ENCODE data around the gene BARHL2. TPM values are rescaled to one million over a fixed set of nuclear protein-coding genes. Genes with fewer than 3 reads are reported as not detected.

BARHL2 gene
- total RNA-seq, 4 donors from 2014 or later, result not detected

DNA sequence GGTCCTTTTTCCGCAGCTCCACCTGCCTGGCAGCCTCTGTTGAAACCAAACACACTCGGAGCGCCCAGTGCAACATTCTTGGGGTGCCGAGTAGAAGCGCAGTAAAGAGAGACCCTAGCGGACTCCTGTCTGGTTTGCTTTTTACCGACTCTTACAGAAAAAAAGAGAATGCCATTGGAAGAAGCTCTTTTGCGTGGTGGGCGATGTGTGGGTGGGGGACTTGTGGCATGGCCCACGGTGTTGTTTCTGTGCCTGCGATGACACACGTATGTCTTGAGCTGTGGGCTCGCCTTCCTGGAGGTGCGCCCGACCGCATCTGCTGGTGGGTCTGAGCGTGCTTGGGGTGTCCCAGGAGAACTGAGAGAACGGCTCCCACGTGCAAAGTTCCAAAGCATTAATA lies 7.3 kb upstream of the BARHL2 start:
- intact Hi-C loops (cut with DNase I), result loop anchor here (5.0 to 10.0 kb wide), 2 partner anchors 240 to 438 kb away; no protein-coding TSS in a partner anchor
- H3K27ac ChIP-seq, result no peak overlapping the region
- no peak for DNase-seq
- no peak for TF ChIP-seq POLR2A (IDR thresholded peaks at IDR 0.05)
- TF ChIP-seq, protein P1, sequence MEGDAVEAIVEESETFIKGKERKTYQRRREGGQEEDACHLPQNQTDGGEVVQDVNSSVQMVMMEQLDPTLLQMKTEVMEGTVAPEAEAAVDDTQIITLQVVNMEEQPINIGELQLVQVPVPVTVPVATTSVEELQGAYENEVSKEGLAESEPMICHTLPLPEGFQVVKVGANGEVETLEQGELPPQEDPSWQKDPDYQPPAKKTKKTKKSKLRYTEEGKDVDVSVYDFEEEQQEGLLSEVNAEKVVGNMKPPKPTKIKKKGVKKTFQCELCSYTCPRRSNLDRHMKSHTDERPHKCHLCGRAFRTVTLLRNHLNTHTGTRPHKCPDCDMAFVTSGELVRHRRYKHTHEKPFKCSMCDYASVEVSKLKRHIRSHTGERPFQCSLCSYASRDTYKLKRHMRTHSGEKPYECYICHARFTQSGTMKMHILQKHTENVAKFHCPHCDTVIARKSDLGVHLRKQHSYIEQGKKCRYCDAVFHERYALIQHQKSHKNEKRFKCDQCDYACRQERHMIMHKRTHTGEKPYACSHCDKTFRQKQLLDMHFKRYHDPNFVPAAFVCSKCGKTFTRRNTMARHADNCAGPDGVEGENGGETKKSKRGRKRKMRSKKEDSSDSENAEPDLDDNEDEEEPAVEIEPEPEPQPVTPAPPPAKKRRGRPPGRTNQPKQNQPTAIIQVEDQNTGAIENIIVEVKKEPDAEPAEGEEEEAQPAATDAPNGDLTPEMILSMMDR (IDR thresholded peaks at IDR 0.05), result no peak
- H3K27me3 ChIP-seq, result peaks cover 27 to 100% (median 80%) of the 10 kb centered on the region in 4 donors
- no peak overlapping the region for H3K4me3 ChIP-seq
- no peaks in the 10 kb centered on the region for H3K36me3 ChIP-seq
- H3K9me3 ChIP-seq, result peaks cover 0 to 4% (median 0%) of the 10 kb centered on the region in 3 donors
- WGBS, 2 donors, result 16 to 18% methylated on average over 12 to 18 of the region's 19 CpGs
- H3K4me1 ChIP-seq, result peaks cover 5 to 72% (median 26%) of the 10 kb centered on the region in 3 donors

DNA sequence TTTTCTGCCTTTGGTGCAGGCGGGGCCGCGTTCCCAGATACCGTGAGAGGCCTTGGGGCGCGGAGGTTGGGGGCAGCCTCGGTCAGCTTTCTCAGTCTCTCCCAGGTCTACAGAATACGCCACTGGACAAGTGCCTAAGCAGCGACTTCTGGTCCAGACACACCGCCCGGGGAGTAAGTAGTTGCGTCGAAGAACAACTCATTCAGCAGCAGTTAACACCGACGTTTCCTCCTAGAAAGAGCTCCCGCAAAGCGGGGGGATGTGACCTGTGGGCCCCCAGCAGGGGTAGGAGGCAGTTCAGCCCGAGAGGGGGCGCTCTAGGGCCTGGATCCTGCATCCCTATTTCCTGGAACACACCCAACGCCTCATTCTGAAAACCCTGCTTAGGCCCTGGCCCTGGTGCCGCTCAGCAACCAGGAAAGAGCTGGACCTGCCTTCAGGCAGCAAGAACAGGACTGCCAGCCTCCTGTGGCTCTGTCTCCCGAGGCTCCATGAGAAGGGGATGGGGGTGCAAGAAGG lies 6.5 kb upstream of the BARHL2 start:
- Histone ChIP-seq H3K27ac (no peak overlapping the region), H3K27me3 (peaks cover 26 to 100% (median 79%) of the 10 kb centered on the region in 4 donors), H3K36me3 (no peaks in the 10 kb centered on the region), H3K4me3 (peak overlapping the region in 2 of 4 donors; percentile 33 to 51), H3K4me1 (peaks cover 5 to 72% (median 30%) of the 10 kb centered on the region in 3 donors), H3K9me3 (peaks cover 0 to 4% (median 0%) of the 10 kb centered on the region in 3 donors)
- no peak for DNase-seq
- intact Hi-C loops (cut with DNase I), result loop anchor here (5.0 to 10.0 kb wide), 2 partner anchors 241 to 439 kb away; no protein-coding TSS in a partner anchor
- TF ChIP-seq, protein P1 (IDR thresholded peaks at IDR 0.05), result peak in 1 of 6 experiments; percentile 25
- no peak for TF ChIP-seq POLR2A (IDR thresholded peaks at IDR 0.05)
- WGBS, 2 donors, result 17 to 28% methylated on average over 6 to 11 of the region's 22 CpGs

- Histone ChIP-seq H3K27ac (no peak overlapping the region), H3K27me3 (peaks cover 30 to 100% (median 79%) of the 10 kb centered on the region in 4 donors), H3K9me3 (peaks cover 0 to 4% (median 0%) of the 10 kb centered on the region in 3 donors), H3K4me1 (peaks cover 11 to 72% (median 36%) of the 10 kb centered on the region in 3 donors), H3K36me3 (no peaks in the 10 kb centered on the region), H3K4me3 (peak overlapping the region in 2 of 4 donors; percentile 33 to 51)
- intact Hi-C loops (cut with DNase I), result loop anchor here (5.0 to 10.0 kb wide), 2 partner anchors 242 to 439 kb away; no protein-coding TSS in a partner anchor
- 26 to 30% methylated on average over 11 to 12 of the region's 12 CpGs for WGBS, 2 donors
- DNase-seq, result no peak
- TF ChIP-seq POLR2A (IDR thresholded peaks at IDR 0.05), result no peak
- TF ChIP-seq, protein P1 (IDR thresholded peaks at IDR 0.05), result no peak
These were observed 5.9 kb upstream of the BARHL2 start for GRCh38 chr1:90722874-90723589.

- H3K4me1 ChIP-seq, result peaks cover 11 to 76% (median 37%) of the 10 kb centered on the region in 3 donors
- H3K27ac ChIP-seq, result no peak overlapping the region
- 6 to 8% methylated on average over 15 of the region's 15 CpGs for WGBS, 2 donors
- peaks cover 32 to 100% (median 76%) of the 10 kb centered on the region in 4 donors for H3K27me3 ChIP-seq
- DNase-seq, result no peak
- H3K4me3 ChIP-seq, result no peak overlapping the region
- intact Hi-C loops (cut with DNase I), result loop anchor here (5.0 to 10.0 kb wide), 2 partner anchors 243 to 441 kb away; no protein-coding TSS in a partner anchor
- H3K36me3 ChIP-seq, result no peaks in the 10 kb centered on the region
- H3K9me3 ChIP-seq, result peaks cover 0 to 4% (median 0%) of the 10 kb centered on the region in 3 donors
- no peak for TF ChIP-seq POLR2A (IDR thresholded peaks at IDR 0.05)
- TF ChIP-seq, protein P1 (IDR thresholded peaks at IDR 0.05), result peak; percentile 31 to 71 (median 66)
These were observed 4.4 kb upstream of the BARHL2 start for GRCh38 chr1:90721210-90722194.
